Muscle layer of colon (tissue), 2 donors: ENCODE data around the gene KCNMA1.
A peak's percentile ranks its signal among the peaks of the same experiment; 100 is the strongest.

Experiments used
- H3K27ac ChIP-seq: one replicate; pipeline ENCODE4 v1.7.0; 2013; ENCODE audit warnings: low read depth, mild to moderate bottlenecking, low read length, moderate library complexity
- H3K27me3 ChIP-seq, 2 donors: one replicate each; pipeline ENCODE4 v1.7.0; 2013; ENCODE audit warnings: low read length in 2 of 2, mild to moderate bottlenecking in 2 of 2; ENCODE audit not compliant: insufficient read depth in 2 of 2, control insufficient read depth in 1 of 2
- H3K36me3 ChIP-seq: one replicate; pipeline ENCODE4 v1.7.0; 2013; ENCODE audit warnings: mild to moderate bottlenecking, low read length; ENCODE audit not compliant: insufficient read depth
- H3K4me1 ChIP-seq: one replicate; pipeline ENCODE4 v1.7.0; 2013; ENCODE audit warnings: mild to moderate bottlenecking, low read length; ENCODE audit not compliant: insufficient read depth
- H3K4me3 ChIP-seq, 2 donors: one replicate each; pipeline ENCODE4 v1.7.0; 2013; ENCODE audit warnings: low read length in 2 of 2, low read depth in 1 of 2, mild to moderate bottlenecking in 1 of 2, moderate library complexity in 1 of 2
- H3K9ac ChIP-seq: one replicate; pipeline ENCODE4 v1.7.0; 2013; ENCODE audit warnings: low read length
- H3K9me3 ChIP-seq: one replicate; pipeline ENCODE4 v1.7.0; 2013; ENCODE audit warnings: mild to moderate bottlenecking, low read length
- donor health status: abdominal sarcoma.
- donor health status: Adenocarcinoma of cecum.

KCNMA1 gene

GRCh38 chr10:77305650-77306632 is 331.7 kb downstream of the KCNMA1 start:
- H3K9me3 ChIP-seq, result no peaks in the 10 kb centered on the region
- no peaks in the 10 kb centered on the region for H3K27me3 ChIP-seq
- no peak overlapping the region for H3K9ac ChIP-seq
- no peaks in the 10 kb centered on the region for H3K36me3 ChIP-seq
- H3K4me1 ChIP-seq, result peaks cover 64% of the 10 kb centered on the region
- no peak overlapping the region for H3K27ac ChIP-seq
- H3K4me3 ChIP-seq, result no peak overlapping the region

- Histone ChIP-seq H3K9me3 (no peaks in the 10 kb centered on the region), H3K27me3 (no peaks in the 10 kb centered on the region), H3K4me3 (no peak overlapping the region), H3K9ac (no peak overlapping the region), H3K4me1 (peaks cover 51% of the 10 kb centered on the region), H3K36me3 (no peaks in the 10 kb centered on the region), H3K27ac (no peak overlapping the region)
Observed at GRCh38 chr10:77304192-77304591, 333.4 kb downstream of the KCNMA1 start.

DNA sequence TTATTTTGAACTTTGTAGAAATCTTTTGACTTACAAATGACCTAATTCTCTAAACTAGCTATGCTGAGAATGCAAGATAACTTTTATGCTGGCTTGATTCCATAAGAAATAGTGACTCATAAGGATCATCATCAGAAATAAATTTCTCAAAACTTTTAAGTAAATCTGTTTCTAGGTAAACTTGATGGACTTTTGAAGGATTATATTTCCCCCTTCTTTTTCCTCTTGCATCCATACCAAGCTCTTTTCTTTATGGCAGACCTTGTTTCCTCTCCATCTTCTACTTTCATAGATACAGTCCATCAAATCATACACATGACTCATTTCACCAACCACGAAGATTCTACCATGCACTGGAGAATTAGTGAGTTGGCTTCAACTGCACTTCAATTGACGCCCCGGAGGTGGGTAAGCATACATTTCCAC is 336.3 kb downstream of the KCNMA1 start:
- Histone ChIP-seq H3K9ac (no peak overlapping the region), H3K4me1 (peaks cover 43% of the 10 kb centered on the region), H3K27ac (no peak overlapping the region), H3K27me3 (no peaks in the 10 kb centered on the region), H3K36me3 (no peaks in the 10 kb centered on the region), H3K4me3 (no peak overlapping the region), H3K9me3 (no peaks in the 10 kb centered on the region)

DNA sequence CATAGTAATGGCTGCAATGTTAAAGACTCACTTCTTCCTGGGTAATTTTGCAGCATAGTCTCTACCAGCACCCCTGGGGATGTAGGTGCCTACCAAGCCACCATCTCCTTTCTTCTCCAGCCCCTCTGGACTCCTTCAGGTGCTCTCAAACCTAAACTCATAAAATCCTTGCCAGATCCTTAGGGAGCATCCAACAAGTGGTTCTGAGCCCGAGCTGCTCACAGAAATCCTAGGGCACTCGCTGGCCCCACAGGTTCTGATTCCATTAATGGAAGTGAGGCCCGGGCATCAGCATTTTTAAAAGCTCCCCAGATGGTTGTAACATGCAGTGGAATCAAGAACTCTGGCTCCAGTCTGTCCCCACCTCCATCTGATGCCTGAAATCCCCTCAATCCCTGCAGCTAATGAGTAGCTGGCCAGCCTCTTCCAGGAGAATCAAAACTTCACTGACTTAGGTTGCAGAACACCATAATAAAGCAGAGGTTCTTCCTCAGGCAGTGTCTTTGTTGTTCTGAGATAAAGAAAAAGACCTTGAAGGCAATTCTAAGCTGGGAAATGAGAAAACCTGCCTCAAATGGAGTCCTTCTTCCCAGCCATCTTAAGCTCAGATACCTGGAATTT is 336.8 kb downstream of the KCNMA1 start:
- H3K27me3 ChIP-seq, result no peaks in the 10 kb centered on the region
- no peaks in the 10 kb centered on the region for H3K9me3 ChIP-seq
- no peak overlapping the region for H3K9ac ChIP-seq
- no peak overlapping the region for H3K27ac ChIP-seq
- H3K4me1 ChIP-seq, result peaks cover 38% of the 10 kb centered on the region
- H3K36me3 ChIP-seq, result no peaks in the 10 kb centered on the region
- H3K4me3 ChIP-seq, result no peak overlapping the region

- Histone ChIP-seq H3K36me3 (no peaks in the 10 kb centered on the region), H3K9ac (no peak overlapping the region), H3K9me3 (no peaks in the 10 kb centered on the region), H3K4me1 (peaks cover 28% of the 10 kb centered on the region), H3K27ac (no peak overlapping the region), H3K27me3 (no peaks in the 10 kb centered on the region), H3K4me3 (no peak overlapping the region)
Observed at GRCh38 chr10:77299320-77299719, 338.3 kb downstream of the KCNMA1 start.

GRCh38 chr10:77297393-77297739 is 340.2 kb downstream of the KCNMA1 start:
- no peak overlapping the region for H3K27ac ChIP-seq
- H3K9me3 ChIP-seq, result no peaks in the 10 kb centered on the region
- no peaks in the 10 kb centered on the region for H3K27me3 ChIP-seq
- H3K4me3 ChIP-seq, result no peak overlapping the region
- H3K4me1 ChIP-seq, result peaks cover 35% of the 10 kb centered on the region
- no peak overlapping the region for H3K9ac ChIP-seq
- H3K36me3 ChIP-seq, result no peaks in the 10 kb centered on the region

- no peak overlapping the region for H3K27ac ChIP-seq
- no peak overlapping the region for H3K4me3 ChIP-seq
- H3K36me3 ChIP-seq, result no peaks in the 10 kb centered on the region
- no peaks in the 10 kb centered on the region for H3K27me3 ChIP-seq
- H3K9ac ChIP-seq, result no peak overlapping the region
- H3K9me3 ChIP-seq, result no peaks in the 10 kb centered on the region
- H3K4me1 ChIP-seq, result peaks cover 35% of the 10 kb centered on the region
Observed at GRCh38 chr10:77296534-77297392, 340.8 kb downstream of the KCNMA1 start.

- no peak overlapping the region for H3K27ac ChIP-seq
- H3K36me3 ChIP-seq, result no peaks in the 10 kb centered on the region
- H3K27me3 ChIP-seq, result no peaks in the 10 kb centered on the region
- no peak overlapping the region for H3K4me3 ChIP-seq
- H3K9me3 ChIP-seq, result no peaks in the 10 kb centered on the region
- no peak overlapping the region for H3K9ac ChIP-seq
- peaks cover 48% of the 10 kb centered on the region for H3K4me1 ChIP-seq
Observed at GRCh38 chr10:77293773-77294172, 343.8 kb downstream of the KCNMA1 start.

- H3K4me3 ChIP-seq, result no peak overlapping the region
- no peaks in the 10 kb centered on the region for H3K27me3 ChIP-seq
- peaks cover 53% of the 10 kb centered on the region for H3K4me1 ChIP-seq
- no peak overlapping the region for H3K9ac ChIP-seq
- H3K9me3 ChIP-seq, result no peaks in the 10 kb centered on the region
- no peak overlapping the region for H3K27ac ChIP-seq
- H3K36me3 ChIP-seq, result no peaks in the 10 kb centered on the region
Observed at GRCh38 chr10:77293347-77293746, 344.3 kb downstream of the KCNMA1 start.

GRCh38 chr10:77291596-77292505 is 345.8 kb downstream of the KCNMA1 start:
- H3K9ac ChIP-seq, result no peak overlapping the region
- no peaks in the 10 kb centered on the region for H3K9me3 ChIP-seq
- peak overlapping the region; percentile 66 for H3K27ac ChIP-seq
- peak overlapping the region in 1 of 2 donors; percentile 11 for H3K4me3 ChIP-seq
- H3K27me3 ChIP-seq, result no peaks in the 10 kb centered on the region
- H3K4me1 ChIP-seq, result peaks cover 59% of the 10 kb centered on the region
- H3K36me3 ChIP-seq, result no peaks in the 10 kb centered on the region
